Neuron (in vitro differentiated cells): Measurements from ENCODE around the gene ACADVL.

Source experiments
- H2AFZ ChIP-seq: one replicate; pipeline ENCODE4 v1.6.1; 2013; ENCODE audit warnings: low read depth, mild to moderate bottlenecking, inconsistent platforms, low read length, moderate library complexity
- H3K27me3 ChIP-seq: one replicate; pipeline ENCODE4 v1.6.1; 2013; ENCODE audit warnings: low read length; ENCODE audit not compliant: insufficient read depth
- H3K36me3 ChIP-seq: one replicate; pipeline ENCODE4 v1.6.1; 2013; ENCODE audit warnings: low read length; ENCODE audit not compliant: insufficient read depth
- H3K4me1 ChIP-seq: one replicate; pipeline ENCODE4 v1.6.1; 2013; ENCODE audit warnings: low read length; ENCODE audit not compliant: insufficient read depth
- H3K4me3 ChIP-seq: 2 replicates; pipeline ENCODE4 v1.5.1; 2013; ENCODE audit warnings: mild to moderate bottlenecking, low read length, moderate library complexity
- H3K9me3 ChIP-seq: one replicate; pipeline ENCODE4 v1.6.1; 2013; ENCODE audit warnings: low read length

ACADVL gene

DNA sequence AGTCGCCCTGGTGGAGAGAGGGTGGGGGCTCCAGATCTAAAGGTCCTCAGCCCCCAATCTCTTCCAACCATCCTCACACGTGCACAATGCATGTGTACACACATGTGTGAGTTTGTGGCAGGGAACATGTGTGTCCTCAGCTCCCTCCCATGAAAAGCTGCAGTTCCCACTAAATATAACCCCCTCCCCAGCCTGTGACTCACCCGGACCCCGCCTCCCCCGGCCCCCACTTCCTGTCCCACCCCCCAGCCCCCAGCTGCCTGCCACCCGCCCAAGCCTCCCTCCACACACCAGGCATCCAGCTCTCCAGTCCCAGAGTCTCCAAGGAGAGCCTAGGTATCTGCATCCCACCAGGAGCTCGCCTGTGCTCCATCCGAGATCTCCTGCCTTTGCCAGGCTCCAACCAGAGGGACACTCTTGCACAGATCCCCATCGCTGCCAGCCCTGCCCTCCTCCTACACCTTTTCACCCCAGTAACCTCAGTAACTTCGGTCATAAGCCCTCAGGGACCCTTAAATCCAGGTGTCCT, 4.0 kb upstream of the ACADVL start:
- Histone ChIP-seq H3K4me1 (peaks cover 57% of the 10 kb centered on the region), H3K4me3 (peak overlapping the region; percentile 56), H3K9me3 (no peaks in the 10 kb centered on the region), H3K36me3 (no peaks in the 10 kb centered on the region), H3K27me3 (no peaks in the 10 kb centered on the region), H2AFZ (no peak overlapping the region)

- Histone ChIP-seq H3K4me3 (peak overlapping the region; percentile 38), H2AFZ (no peak overlapping the region), H3K27me3 (no peaks in the 10 kb centered on the region), H3K4me1 (peaks cover 62% of the 10 kb centered on the region), H3K36me3 (peaks cover 2% of the 10 kb centered on the region), H3K9me3 (no peaks in the 10 kb centered on the region)
Observed at GRCh38 chr17:7216242-7217112, 3.3 kb upstream of the ACADVL start.

DNA sequence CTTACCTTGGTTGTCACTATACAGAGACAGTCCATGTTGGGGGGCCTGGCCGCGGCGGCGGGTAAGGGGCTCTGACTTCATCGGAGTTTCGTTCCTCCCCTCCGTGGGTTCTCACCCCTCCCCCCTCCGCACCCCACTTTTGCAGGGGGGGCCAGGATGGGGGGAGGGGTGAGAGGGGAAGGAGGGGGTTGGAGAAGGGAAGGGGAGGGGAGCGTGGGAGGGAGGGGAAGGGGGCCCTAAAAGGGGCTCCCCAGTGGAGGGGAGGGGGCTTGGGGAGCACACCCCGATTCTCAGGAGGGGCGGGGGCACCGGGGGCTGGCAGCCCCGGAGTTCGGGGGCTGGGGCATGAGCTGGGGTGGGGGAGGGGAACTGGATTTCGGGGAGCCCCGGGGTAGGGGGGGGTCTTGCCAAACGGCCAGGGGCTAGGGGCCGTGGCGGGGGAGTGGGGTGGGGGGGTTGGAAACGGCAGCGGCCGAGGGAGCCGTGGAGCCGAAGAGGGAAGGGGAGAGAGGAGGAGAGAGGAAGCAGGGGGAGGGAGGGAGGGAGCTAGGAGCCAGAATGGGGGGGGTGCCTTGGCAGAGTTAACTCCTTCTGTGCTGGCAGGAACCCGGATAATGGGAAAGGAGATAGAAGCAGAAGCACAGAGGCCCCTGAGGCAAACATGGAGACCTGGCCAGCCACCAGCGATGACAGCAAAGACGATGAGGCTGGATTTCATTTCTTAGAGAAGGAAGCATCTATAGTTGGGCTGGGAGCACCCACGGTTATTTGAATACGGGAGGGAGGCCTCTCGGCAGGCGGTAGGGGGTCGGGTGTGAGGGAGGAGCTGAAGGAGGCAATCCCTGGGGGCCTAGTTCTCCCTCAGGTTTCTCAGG, 2.4 kb upstream of the ACADVL start:
- peaks cover 57% of the 10 kb centered on the region for H3K4me1 ChIP-seq
- H3K27me3 ChIP-seq = no peaks in the 10 kb centered on the region
- no peak overlapping the region for H2AFZ ChIP-seq
- H3K36me3 ChIP-seq = peaks cover 6% of the 10 kb centered on the region
- peak overlapping the region; percentile 48 for H3K4me3 ChIP-seq
- no peaks in the 10 kb centered on the region for H3K9me3 ChIP-seq

GRCh38 chr17:7218166-7218565, 1.6 kb upstream of the ACADVL start:
- no peaks in the 10 kb centered on the region for H3K27me3 ChIP-seq
- H3K4me1 ChIP-seq = peaks cover 57% of the 10 kb centered on the region
- H2AFZ ChIP-seq = no peak overlapping the region
- peak overlapping the region; percentile 48 for H3K4me3 ChIP-seq
- H3K9me3 ChIP-seq = no peaks in the 10 kb centered on the region
- peaks cover 15% of the 10 kb centered on the region for H3K36me3 ChIP-seq

DNA sequence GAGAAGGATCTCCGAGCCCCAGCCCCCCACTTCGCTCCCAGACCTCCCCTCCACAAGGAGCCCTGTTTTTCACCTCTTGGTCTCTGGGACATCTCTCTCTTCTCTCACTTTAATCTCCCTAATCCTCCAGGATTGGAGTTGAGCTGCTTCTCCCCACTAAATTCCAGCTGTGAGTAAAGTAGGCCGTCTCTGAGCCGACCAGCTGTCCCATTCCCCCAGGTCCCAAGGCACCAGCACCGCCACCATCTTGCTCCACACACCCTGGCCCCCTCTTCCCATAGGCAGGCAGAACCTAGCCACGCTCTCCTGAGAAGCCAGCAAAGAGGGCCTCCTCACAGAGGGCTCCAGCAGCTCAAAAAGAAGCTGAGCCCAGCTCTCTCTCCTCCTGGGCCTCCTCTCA, 980 bp upstream of the ACADVL start:
- H3K27me3 ChIP-seq = no peaks in the 10 kb centered on the region
- no peak overlapping the region for H3K4me3 ChIP-seq
- H3K9me3 ChIP-seq = no peaks in the 10 kb centered on the region
- H3K36me3 ChIP-seq = peaks cover 20% of the 10 kb centered on the region
- H2AFZ ChIP-seq = no peak overlapping the region
- peaks cover 52% of the 10 kb centered on the region for H3K4me1 ChIP-seq

GRCh38 chr17:7219229-7219811, 418 bp upstream of the ACADVL start:
- Histone ChIP-seq H2AFZ (no peak overlapping the region), H3K4me3 (peak overlapping the region; percentile 72), H3K27me3 (no peaks in the 10 kb centered on the region), H3K36me3 (peaks cover 26% of the 10 kb centered on the region), H3K4me1 (peaks cover 52% of the 10 kb centered on the region), H3K9me3 (no peaks in the 10 kb centered on the region)

- peaks cover 46% of the 10 kb centered on the region for H3K4me1 ChIP-seq
- H3K9me3 ChIP-seq = no peaks in the 10 kb centered on the region
- no peak overlapping the region for H2AFZ ChIP-seq
- no peaks in the 10 kb centered on the region for H3K27me3 ChIP-seq
- peak overlapping the region; percentile 72 for H3K4me3 ChIP-seq
- peaks cover 40% of the 10 kb centered on the region for H3K36me3 ChIP-seq
Observed at GRCh38 chr17:7220593-7221277, 997 bp downstream of the ACADVL start.

DNA sequence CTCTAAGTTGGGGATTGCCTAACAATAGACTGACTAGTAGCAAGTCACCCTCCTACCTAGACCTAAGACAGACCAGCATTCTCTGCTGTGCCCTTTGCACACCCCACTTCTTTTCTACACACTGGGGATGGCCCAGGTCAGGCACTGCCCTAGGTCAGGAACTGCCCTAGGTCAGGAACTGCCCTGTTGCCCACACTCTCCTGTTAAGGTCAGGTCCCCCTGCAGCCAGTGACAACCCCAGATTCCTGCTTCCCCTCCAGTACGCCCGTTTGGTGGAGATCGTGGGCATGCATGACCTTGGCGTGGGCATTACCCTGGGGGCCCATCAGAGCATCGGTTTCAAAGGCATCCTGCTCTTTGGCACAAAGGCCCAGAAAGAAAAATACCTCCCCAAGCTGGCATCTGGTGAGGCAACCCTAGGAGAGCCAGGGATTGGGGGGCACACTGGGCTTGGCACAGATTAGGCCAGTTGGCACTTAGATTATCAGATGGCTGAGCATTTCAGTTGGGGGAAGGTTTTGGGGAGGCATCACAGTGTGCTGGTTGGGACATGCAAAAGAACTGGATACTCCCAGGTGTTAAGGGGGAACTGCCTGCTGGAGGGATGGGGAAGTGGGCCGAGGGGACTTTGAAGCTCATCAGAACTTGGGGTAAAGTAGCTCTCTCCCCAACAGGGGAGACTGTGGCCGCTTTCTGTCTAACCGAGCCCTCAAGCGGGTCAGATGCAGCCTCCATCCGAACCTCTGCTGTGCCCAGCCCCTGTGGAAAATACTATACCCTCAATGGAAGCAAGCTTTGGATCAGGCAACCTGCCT, 1.7 kb downstream of the ACADVL start:
- Histone ChIP-seq H2AFZ (no peak overlapping the region), H3K4me1 (peaks cover 39% of the 10 kb centered on the region), H3K27me3 (no peaks in the 10 kb centered on the region), H3K4me3 (no peak overlapping the region), H3K36me3 (peaks cover 47% of the 10 kb centered on the region), H3K9me3 (no peaks in the 10 kb centered on the region)

DNA sequence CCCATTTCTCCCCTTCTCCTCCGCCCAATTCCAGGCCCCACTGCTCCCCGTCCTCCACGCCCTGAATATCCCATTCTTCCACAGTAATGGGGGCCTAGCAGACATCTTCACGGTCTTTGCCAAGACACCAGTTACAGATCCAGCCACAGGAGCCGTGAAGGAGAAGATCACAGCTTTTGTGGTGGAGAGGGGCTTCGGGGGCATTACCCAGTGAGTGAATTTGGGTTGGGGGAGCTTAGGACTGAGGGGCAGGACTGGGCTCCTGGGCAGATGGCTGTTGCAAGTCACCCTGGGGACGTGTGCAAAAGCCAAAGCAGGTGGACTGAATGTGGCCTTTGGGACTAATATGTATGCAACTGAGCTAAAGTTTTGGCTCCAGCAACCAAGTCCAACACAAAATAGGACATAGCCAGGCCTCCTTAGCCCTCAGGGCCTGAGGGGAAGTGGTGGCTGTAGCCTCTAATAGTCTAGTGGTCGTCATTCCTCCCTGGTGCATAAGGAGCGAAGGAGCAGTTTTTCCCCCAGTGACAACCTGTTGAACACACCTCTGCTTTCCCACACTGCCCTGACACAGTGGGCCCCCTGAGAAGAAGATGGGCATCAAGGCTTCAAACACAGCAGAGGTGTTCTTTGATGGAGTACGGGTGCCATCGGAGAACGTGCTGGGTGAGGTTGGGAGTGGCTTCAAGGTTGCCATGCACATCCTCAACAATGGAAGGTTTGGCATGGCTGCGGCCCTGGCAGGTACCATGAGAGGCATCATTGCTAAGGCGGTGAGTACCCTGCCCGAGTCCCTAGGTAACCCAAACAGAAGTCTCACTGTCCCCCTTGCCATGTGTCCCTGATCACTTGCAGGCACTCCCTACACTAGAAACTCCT, 2.6 kb downstream of the ACADVL start:
- Histone ChIP-seq H3K4me1 (peaks cover 33% of the 10 kb centered on the region), H3K27me3 (no peaks in the 10 kb centered on the region), H3K9me3 (no peaks in the 10 kb centered on the region), H3K4me3 (no peak overlapping the region), H3K36me3 (peaks cover 56% of the 10 kb centered on the region), H2AFZ (no peak overlapping the region)

GRCh38 chr17:7222972-7223292, 3.2 kb downstream of the ACADVL start:
- peaks cover 61% of the 10 kb centered on the region for H3K36me3 ChIP-seq
- H3K9me3 ChIP-seq = no peaks in the 10 kb centered on the region
- no peak overlapping the region for H3K4me3 ChIP-seq
- H3K4me1 ChIP-seq = peaks cover 29% of the 10 kb centered on the region
- no peak overlapping the region for H2AFZ ChIP-seq
- H3K27me3 ChIP-seq = no peaks in the 10 kb centered on the region

- Histone ChIP-seq H2AFZ (no peak overlapping the region), H3K9me3 (no peaks in the 10 kb centered on the region), H3K27me3 (no peaks in the 10 kb centered on the region), H3K36me3 (peaks cover 66% of the 10 kb centered on the region), H3K4me1 (peaks cover 24% of the 10 kb centered on the region), H3K4me3 (no peak overlapping the region)
Observed at GRCh38 chr17:7223375-7223774, 3.6 kb downstream of the ACADVL start.
